ENCODE results near the gene SLC35F5. TPM values are rescaled to one million over a fixed set of nuclear protein-coding genes. Genes with fewer than 3 reads are reported as not detected.

Gene SLC35F5
- total and polyA plus RNA-seq, 10 of the 15 experiments (the other 5 are each of a cell fraction or from before 2014, with no cell fraction given), result 1.8 to 31.3 (median 16.5) TPM

DNA sequence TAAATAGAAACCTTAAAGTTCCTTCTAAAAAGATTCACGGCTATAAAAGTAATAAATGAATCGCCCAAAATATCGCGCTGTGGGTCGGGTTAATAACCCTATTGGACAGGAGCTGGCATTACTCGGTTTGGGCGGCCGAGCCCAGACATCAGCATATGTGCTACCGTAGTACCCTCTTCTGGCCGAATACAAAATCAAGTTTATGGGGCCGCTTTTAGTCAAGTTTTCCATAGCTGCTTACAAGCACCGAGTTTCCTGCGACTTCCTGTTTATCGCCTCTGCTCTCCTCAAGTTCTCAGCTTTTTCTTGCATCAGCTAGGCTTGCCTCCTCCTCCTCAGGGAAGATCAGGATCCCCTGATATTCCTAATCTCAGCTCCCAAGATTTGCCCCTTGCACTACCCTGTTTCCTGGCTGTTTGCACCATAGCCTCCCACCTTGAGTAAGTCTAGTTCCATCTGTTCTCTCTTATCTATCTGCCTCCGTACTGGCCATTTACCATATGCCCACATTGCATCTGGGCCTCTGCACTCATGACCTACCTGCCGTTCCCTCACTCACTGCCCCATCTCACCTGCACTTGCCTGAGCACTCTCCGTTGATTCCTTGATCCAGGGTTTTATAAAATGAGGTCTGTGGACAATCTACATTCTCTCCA is 56.1 kb downstream of the SLC35F5 start (continued):
- TF ChIP-seq MEF2A (IDR thresholded peaks at IDR 0.05; ENCODE audit: insufficient read depth, low read depth, low read length), result peak; percentile 49; the same call in 1 of the 2 replicates
- TF ChIP-seq NFYA (IDR thresholded peaks at IDR 0.05; ENCODE audit: borderline replicate concordance, low read depth, low read length), result no peak
- TF ChIP-seq NFYB (IDR thresholded peaks at IDR 0.05; ENCODE audit: insufficient read depth, low read depth, low read length), result no peak
- TF ChIP-seq, protein P1, sequence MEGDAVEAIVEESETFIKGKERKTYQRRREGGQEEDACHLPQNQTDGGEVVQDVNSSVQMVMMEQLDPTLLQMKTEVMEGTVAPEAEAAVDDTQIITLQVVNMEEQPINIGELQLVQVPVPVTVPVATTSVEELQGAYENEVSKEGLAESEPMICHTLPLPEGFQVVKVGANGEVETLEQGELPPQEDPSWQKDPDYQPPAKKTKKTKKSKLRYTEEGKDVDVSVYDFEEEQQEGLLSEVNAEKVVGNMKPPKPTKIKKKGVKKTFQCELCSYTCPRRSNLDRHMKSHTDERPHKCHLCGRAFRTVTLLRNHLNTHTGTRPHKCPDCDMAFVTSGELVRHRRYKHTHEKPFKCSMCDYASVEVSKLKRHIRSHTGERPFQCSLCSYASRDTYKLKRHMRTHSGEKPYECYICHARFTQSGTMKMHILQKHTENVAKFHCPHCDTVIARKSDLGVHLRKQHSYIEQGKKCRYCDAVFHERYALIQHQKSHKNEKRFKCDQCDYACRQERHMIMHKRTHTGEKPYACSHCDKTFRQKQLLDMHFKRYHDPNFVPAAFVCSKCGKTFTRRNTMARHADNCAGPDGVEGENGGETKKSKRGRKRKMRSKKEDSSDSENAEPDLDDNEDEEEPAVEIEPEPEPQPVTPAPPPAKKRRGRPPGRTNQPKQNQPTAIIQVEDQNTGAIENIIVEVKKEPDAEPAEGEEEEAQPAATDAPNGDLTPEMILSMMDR (IDR thresholded peaks at IDR 0.05 in 2 of 3, conservative IDR thresholded peaks at IDR 0.05 in 1 of 3; ENCODE audit: control insufficient read depth in 2 of 3, extremely low read depth in 1 of 3, insufficient read depth in 1 of 3, low read depth in 3 of 3, low read length in 3 of 3), result peak; percentile 50 to 79 (median 62); a peak in 5 of 6 replicates
- TF ChIP-seq, protein P2, sequence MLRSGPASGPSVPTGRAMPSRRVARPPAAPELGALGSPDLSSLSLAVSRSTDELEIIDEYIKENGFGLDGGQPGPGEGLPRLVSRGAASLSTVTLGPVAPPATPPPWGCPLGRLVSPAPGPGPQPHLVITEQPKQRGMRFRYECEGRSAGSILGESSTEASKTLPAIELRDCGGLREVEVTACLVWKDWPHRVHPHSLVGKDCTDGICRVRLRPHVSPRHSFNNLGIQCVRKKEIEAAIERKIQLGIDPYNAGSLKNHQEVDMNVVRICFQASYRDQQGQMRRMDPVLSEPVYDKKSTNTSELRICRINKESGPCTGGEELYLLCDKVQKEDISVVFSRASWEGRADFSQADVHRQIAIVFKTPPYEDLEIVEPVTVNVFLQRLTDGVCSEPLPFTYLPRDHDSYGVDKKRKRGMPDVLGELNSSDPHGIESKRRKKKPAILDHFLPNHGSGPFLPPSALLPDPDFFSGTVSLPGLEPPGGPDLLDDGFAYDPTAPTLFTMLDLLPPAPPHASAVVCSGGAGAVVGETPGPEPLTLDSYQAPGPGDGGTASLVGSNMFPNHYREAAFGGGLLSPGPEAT (IDR thresholded peaks at IDR 0.05; ENCODE audit: low read depth), result no peak
- TF ChIP-seq CREB1 (IDR thresholded peaks at IDR 0.05; ENCODE audit: low read depth), result 0 out of 2 replicates have a peak, but pooled peaks have one; percentile 25
- TF ChIP-seq NFIC (IDR thresholded peaks at IDR 0.05; ENCODE audit: low read depth, low read length), result 0 out of 2 replicates have a peak, but pooled peaks have one; percentile 25
- TF ChIP-seq YBX1 (IDR thresholded peaks at IDR 0.05), result 0 out of 2 replicates have a peak, but pooled peaks have one; percentile 20
- TF ChIP-seq ZBED1 (IDR thresholded peaks at IDR 0.05; ENCODE audit: borderline replicate concordance), result no peak
- TF ChIP-seq SMC3 (IDR thresholded peaks at IDR 0.05; ENCODE audit: borderline replicate concordance, low read length), result peak; percentile 85
- peak in 1 of 2 experiments; percentile 22; a peak in 1 of 4 replicates for TF ChIP-seq IKZF2 (IDR thresholded peaks at IDR 0.05)
- TF ChIP-seq, protein P3, sequence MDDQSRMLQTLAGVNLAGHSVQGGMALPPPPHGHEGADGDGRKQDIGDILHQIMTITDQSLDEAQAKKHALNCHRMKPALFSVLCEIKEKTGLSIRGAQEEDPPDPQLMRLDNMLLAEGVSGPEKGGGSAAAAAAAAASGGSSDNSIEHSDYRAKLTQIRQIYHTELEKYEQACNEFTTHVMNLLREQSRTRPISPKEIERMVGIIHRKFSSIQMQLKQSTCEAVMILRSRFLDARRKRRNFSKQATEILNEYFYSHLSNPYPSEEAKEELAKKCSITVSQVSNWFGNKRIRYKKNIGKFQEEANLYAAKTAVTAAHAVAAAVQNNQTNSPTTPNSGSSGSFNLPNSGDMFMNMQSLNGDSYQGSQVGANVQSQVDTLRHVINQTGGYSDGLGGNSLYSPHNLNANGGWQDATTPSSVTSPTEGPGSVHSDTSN (IDR thresholded peaks at IDR 0.05; ENCODE audit: insufficient replicate concordance, low read depth, low read length), result no peak
- TF ChIP-seq, protein P4, sequence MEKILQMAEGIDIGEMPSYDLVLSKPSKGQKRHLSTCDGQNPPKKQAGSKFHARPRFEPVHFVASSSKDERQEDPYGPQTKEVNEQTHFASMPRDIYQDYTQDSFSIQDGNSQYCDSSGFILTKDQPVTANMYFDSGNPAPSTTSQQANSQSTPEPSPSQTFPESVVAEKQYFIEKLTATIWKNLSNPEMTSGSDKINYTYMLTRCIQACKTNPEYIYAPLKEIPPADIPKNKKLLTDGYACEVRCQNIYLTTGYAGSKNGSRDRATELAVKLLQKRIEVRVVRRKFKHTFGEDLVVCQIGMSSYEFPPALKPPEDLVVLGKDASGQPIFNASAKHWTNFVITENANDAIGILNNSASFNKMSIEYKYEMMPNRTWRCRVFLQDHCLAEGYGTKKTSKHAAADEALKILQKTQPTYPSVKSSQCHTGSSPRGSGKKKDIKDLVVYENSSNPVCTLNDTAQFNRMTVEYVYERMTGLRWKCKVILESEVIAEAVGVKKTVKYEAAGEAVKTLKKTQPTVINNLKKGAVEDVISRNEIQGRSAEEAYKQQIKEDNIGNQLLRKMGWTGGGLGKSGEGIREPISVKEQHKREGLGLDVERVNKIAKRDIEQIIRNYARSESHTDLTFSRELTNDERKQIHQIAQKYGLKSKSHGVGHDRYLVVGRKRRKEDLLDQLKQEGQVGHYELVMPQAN (conservative IDR thresholded peaks at IDR 0.05), result peak; percentile 45; the same call in 1 of the 2 replicates
- TF ChIP-seq MEF2B (IDR thresholded peaks at IDR 0.05; ENCODE audit: partially characterized antibody, poor library complexity, severe bottlenecking), result no peak
- peak; percentile 90 for TF ChIP-seq RAD21 (IDR thresholded peaks at IDR 0.05; ENCODE audit: insufficient read depth, low read depth, low read length)
- TF ChIP-seq RUNX3 (IDR thresholded peaks at IDR 0.05; ENCODE audit: low read length), result peak; percentile 43; the same call in 1 of the 2 replicates
- peak; percentile 42; the same call in 1 of the 2 replicates for TF ChIP-seq IKZF1 (conservative IDR thresholded peaks at IDR 0.05)
- no peak for TF ChIP-seq JUNB (IDR thresholded peaks at IDR 0.05)

Data from GM12878 (cell line).